NCI-H1694 (cell line): Measurements from ENCODE around the gene CCDC17.

Experiments
- DNase-seq: peaks from one replicate; lab custom pipeline; 2025; lab: John Stamatoyannopoulos, UW

The CCDC17 gene

GRCh38 chr1:45583264-45583665 lies 40.6 kb downstream of the CCDC17 start:
- peak; percentile 98 for DNase-seq

DNA sequence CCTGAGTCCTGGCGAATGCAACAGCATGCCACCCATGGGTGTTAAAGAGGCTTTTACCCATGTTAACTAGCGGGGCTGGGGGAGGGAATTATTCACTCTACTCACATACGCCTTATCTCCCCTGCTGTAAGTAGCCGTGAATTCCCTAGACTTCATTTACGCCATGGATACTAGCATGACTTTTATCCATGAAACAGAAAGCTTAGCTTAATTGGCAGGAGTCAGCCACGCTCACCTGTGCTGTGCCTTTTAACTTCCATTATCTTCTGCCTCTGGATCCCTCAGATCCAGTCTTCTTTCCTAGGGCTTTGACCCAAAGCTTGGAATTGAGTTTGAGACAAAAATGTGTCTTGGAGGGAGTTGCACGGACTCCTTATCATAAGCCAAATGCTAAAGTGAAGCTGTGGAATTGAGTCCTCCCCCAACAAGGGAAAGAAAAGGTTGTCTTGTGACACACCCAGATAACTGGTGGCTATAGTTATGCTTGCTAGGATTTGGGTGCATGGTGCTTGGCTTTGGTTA lies 49.7 kb downstream of the CCDC17 start:
- DNase-seq = no peak

DNA sequence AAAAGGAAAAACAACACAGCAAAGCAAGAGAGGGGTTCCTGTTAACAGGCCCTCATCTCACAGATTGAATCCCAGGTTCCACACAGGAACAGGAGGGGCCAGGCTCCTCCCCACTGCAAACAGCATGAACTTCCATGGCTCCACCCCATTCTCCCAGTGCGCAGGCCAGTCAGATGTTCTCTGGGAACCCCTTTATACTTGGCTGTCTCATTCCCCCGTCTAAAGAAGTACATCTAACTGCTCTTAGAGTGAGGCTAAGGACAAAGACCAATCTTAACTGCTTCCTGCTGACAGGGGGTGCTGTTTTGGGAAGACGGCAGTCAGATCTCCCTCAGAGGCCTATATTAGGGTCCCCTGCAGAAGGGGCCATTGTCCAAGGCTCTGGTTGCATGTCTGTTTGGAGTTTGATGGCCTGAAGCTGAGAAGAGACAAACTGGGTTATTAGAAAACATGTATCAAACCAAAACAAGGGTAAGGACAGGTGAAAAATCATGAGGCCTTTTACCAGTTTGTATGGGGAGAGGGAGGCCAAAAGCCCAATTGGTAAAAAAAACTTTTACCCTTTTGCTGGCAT lies 50.5 kb downstream of the CCDC17 start:
- no peak for DNase-seq

DNA sequence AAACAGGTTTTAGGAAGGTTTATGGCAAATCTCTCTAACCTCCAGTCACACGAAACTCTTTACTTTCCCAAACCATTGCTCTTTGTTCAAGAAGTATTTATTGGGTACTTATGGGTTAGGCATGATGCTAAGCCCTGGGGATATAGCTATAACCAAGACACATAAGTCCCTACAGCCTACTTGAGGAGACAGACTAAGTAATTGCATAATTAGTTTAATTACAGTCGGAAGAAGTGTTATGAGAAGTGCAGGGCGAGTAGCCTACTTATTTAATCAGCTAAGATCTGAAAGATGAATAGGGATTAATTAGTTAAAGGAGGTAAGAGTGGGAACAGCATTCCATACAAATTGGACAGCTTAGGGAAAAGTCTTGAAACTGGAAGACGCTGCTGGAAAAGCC lies 53.2 kb downstream of the CCDC17 start:
- no peak for DNase-seq
